ENCODE data around the gene TTC12. TPM values are rescaled to one million over a fixed set of nuclear protein-coding genes. Genes with fewer than 3 reads are reported as not detected.

The TTC12 gene
- total RNA-seq, 2 donors from 2014 or later, result 21.6 TPM

DNA sequence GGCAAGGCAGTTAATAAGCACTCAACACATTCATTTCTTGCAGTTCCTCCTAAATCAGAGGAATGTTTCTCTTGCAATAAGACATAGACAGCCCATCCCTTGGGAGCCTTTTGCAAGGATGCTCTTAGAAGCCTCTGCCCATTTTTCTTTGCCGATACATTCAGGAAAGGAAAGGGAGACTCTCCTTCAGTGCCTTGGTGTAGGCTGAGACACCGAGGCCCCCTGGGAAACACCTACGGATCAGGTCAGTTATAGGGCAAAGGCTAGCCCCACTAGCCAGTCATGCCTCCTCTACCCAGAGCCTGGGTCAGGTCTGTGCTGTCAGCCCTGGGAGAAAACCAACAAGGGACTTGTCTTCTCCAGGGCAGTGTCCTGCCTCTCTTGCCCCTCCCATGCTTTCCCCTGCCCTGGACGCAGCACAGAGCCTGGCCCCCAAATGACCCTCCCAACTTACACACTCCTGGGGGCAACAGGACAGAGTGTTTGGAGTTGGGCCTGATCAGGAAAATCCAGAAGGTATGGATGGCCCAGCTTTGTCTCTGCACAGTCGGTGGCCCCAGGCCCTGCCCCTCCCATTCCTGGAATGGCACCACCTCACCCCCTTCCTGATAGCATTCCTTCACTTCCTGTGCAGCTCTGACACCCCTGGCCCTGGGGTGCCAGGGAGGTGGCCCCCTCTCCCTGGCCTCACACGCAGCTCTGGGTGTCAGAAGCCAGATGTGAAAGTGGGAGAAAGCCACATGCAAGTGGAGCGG is 91.5 kb downstream of the TTC12 start:
- H3K4me3 ChIP-seq, result no peak overlapping the region
- H3K27ac ChIP-seq, result no peak overlapping the region
- TF ChIP-seq POLR2A (IDR thresholded peaks at IDR 0.05) (no peak), POLR2AphosphoS5 (IDR thresholded peaks at IDR 0.05) (no peak)
- TF ChIP-seq, protein P1, sequence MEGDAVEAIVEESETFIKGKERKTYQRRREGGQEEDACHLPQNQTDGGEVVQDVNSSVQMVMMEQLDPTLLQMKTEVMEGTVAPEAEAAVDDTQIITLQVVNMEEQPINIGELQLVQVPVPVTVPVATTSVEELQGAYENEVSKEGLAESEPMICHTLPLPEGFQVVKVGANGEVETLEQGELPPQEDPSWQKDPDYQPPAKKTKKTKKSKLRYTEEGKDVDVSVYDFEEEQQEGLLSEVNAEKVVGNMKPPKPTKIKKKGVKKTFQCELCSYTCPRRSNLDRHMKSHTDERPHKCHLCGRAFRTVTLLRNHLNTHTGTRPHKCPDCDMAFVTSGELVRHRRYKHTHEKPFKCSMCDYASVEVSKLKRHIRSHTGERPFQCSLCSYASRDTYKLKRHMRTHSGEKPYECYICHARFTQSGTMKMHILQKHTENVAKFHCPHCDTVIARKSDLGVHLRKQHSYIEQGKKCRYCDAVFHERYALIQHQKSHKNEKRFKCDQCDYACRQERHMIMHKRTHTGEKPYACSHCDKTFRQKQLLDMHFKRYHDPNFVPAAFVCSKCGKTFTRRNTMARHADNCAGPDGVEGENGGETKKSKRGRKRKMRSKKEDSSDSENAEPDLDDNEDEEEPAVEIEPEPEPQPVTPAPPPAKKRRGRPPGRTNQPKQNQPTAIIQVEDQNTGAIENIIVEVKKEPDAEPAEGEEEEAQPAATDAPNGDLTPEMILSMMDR (IDR thresholded peaks at IDR 0.05), result no peak
- H3K36me3 ChIP-seq, result no peaks in the 10 kb centered on the region
- WGBS, result 83% methylated on average over 7 of the region's 7 CpGs
- H3K27me3 ChIP-seq (replicated peaks; ENCODE audit: insufficient read depth), result no peaks in the 10 kb centered on the region
- no peak for DNase-seq (ENCODE audit: low spot score)
- H3K4me1 ChIP-seq (replicated peaks), result no peaks in the 10 kb centered on the region
- intact Hi-C loops (cut with DNase I), result no loop called here
- H3K9me3 ChIP-seq, result no peaks in the 10 kb centered on the region

DNA sequence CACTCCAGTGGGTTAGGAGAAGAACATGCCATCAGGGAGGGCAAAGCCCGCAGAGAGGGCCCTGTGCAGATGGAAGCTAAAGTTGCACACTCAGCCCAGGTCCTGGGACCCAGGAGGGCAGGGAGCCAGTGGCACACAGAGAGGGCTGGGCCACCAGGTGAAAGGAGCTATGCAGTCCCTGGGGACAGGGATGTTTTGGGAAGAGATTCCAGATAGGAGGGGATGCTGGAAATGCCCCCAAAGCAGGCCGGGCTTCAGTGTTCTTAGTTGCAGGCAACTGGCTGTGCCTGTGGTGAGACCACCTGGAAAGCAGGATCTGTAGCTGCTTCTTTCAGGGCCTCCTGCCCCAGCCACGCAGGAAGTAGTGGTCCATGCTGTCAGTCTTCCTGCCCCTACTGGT is 92.8 kb downstream of the TTC12 start:
- WGBS, result 89% methylated on average over 3 of the region's 3 CpGs
- no peak for TF ChIP-seq POLR2AphosphoS5 (IDR thresholded peaks at IDR 0.05)
- no peak for TF ChIP-seq POLR2A (IDR thresholded peaks at IDR 0.05)
- TF ChIP-seq, protein P1 (IDR thresholded peaks at IDR 0.05), result no peak
- Histone ChIP-seq H3K27me3 (replicated peaks; ENCODE audit: insufficient read depth) (no peaks in the 10 kb centered on the region), H3K27ac (no peak overlapping the region), H3K4me3 (no peak overlapping the region), H3K36me3 (no peaks in the 10 kb centered on the region), H3K4me1 (replicated peaks) (no peaks in the 10 kb centered on the region), H3K9me3 (no peaks in the 10 kb centered on the region)
- intact Hi-C loops (cut with DNase I), result no loop called here
- DNase-seq (ENCODE audit: low spot score), result no peak

DNA sequence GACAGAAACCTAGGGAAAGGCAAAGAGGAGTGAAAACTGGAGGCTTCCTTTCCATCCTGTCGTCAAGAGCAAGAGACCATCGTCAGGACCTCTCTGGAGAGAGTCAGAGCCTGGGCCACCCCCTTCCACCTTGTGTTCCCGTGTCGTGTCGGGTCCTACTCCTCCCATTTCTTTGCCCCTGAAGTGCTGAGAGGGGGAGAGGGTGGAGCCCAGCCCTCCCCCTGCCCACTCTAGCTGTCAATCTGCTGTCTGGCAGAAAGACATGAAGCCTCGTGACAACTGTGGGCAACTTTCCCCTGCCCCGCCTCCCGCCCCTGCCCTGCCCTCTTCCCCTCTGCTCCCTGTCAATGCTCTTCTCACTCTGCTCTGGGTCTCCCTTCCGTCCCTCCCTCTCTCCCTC is 93.8 kb downstream of the TTC12 start:
- no peak for DNase-seq (ENCODE audit: low spot score)
- intact Hi-C loops (cut with DNase I), result no loop called here
- no peaks in the 10 kb centered on the region for H3K4me1 ChIP-seq (replicated peaks)
- no peaks in the 10 kb centered on the region for H3K9me3 ChIP-seq
- WGBS, result 69% methylated on average over 9 of the region's 9 CpGs
- H3K27ac ChIP-seq, result no peak overlapping the region
- TF ChIP-seq POLR2A (IDR thresholded peaks at IDR 0.05), result no peak
- TF ChIP-seq, protein P1 (IDR thresholded peaks at IDR 0.05), result no peak
- no peak for TF ChIP-seq POLR2AphosphoS5 (IDR thresholded peaks at IDR 0.05)
- no peak overlapping the region for H3K4me3 ChIP-seq
- no peaks in the 10 kb centered on the region for H3K36me3 ChIP-seq
- no peaks in the 10 kb centered on the region for H3K27me3 ChIP-seq (replicated peaks; ENCODE audit: insufficient read depth)

DNA sequence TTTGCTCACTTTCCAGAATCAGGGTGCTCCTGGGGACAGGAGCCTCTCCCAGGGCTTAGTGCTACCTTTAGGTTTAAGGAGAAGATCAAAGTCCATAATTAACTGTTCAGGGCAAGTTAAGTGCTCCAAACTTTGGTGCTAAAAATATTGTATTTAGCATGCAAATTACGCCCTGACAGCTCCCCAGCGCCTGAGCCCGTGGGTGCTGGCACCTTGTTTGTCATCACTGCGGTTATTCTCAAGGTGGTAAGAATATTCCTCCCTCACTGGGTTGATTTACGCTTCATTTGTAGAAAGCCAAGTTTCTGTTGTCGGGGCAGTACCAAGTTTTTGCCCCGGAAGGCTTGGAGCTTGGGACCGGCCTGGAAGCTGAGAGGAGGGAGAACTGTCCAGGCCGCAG is 94.5 kb downstream of the TTC12 start:
- no peaks in the 10 kb centered on the region for H3K4me1 ChIP-seq (replicated peaks)
- no peak for TF ChIP-seq POLR2AphosphoS5 (IDR thresholded peaks at IDR 0.05)
- no peak for TF ChIP-seq POLR2A (IDR thresholded peaks at IDR 0.05)
- TF ChIP-seq, protein P1 (IDR thresholded peaks at IDR 0.05), result no peak
- no peaks in the 10 kb centered on the region for H3K36me3 ChIP-seq
- no peak overlapping the region for H3K4me3 ChIP-seq
- no peak overlapping the region for H3K27ac ChIP-seq
- intact Hi-C loops (cut with DNase I), result no loop called here
- no peaks in the 10 kb centered on the region for H3K9me3 ChIP-seq
- no peaks in the 10 kb centered on the region for H3K27me3 ChIP-seq (replicated peaks; ENCODE audit: insufficient read depth)
- no peak for DNase-seq (ENCODE audit: low spot score)
- 85% methylated on average over 9 of the region's 9 CpGs for WGBS

DNA sequence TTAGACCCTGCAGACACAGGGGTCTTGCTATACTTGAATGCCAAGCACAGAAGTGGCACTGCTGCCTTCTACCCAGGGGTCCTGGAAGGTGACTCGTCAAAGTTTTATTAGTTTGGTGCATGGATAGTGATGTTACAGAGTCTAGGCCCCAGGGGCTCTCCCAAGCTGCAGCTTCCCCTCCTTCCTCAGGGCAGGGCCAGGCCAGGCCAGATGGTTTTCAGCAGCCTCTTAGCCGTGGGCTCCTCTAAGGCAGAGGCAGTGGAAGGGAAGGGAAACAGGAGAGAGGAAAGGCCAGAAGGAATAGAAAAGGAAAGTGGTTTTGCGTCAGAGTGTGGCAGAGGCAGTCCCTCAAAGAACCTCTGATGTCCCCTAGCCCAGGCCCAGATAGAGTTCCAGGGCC is 95.1 kb downstream of the TTC12 start:
- TF ChIP-seq POLR2AphosphoS5 (IDR thresholded peaks at IDR 0.05) (no peak), POLR2A (IDR thresholded peaks at IDR 0.05) (no peak)
- TF ChIP-seq, protein P1 (IDR thresholded peaks at IDR 0.05), result no peak
- intact Hi-C loops (cut with DNase I), result no loop called here
- H3K4me3 ChIP-seq, result no peak overlapping the region
- no peaks in the 10 kb centered on the region for H3K9me3 ChIP-seq
- no peak overlapping the region for H3K27ac ChIP-seq
- no peaks in the 10 kb centered on the region for H3K4me1 ChIP-seq (replicated peaks)
- no peak for DNase-seq (ENCODE audit: low spot score)
- WGBS, result 84% methylated on average over 3 of the region's 3 CpGs
- H3K27me3 ChIP-seq (replicated peaks; ENCODE audit: insufficient read depth), result no peaks in the 10 kb centered on the region
- no peaks in the 10 kb centered on the region for H3K36me3 ChIP-seq

Measured in prostate gland (tissue), 2 donors.